Epithelial cell of proximal tubule (primary cell): ENCODE data around the gene DHRS13. TPM values are rescaled to one million over a fixed set of nuclear protein-coding genes. Genes with fewer than 3 reads are reported as not detected.
"Not testable (repeated sequence)": the region's sequence is repeated elsewhere in the genome, so short reads cannot be mapped to it uniquely, and the experiment has no call there.

Source experiments
- DNase-seq: peaks from one replicate; pipeline ENCODE4 v3.0.0-alpha.2; 2011; ENCODE audit warnings: low read depth
- H3K4me3 ChIP-seq: 2 replicates; pipeline ENCODE4 v1.5.1; 2011; ENCODE audit warnings: low read depth, mild to moderate bottlenecking, low read length
- CTCF ChIP-seq: conservative IDR thresholded peaks from 2 replicates; pipeline ENCODE4 v1.5.1; 2012; ENCODE audit warnings: low read depth, mild to moderate bottlenecking, low read length
- total RNA-seq: library from RNA; depleted of rRNA; stranded (reverse); fragments of >200 nt; gene quantifications from 2 replicates; pipeline ENCODE4 v1.2.3, GENCODE V29; 2015

Gene DHRS13
- total RNA-seq, 1 donor from 2014 or later: 18.0 TPM

- not testable (repeated sequence) for H3K4me3 ChIP-seq, DNase-seq
Observed at GRCh38 chr17:28848667-28849066, 54.2 kb downstream of the DHRS13 start.

More at GRCh38 chr17:28848667-28849066, 54.2 kb downstream of the DHRS13 start:
- peak; percentile 54 for TF ChIP-seq CTCF

Other genes starting within 250 kb of the DHRS13 start
- gene SDF2, start 241.2 kb downstream of the DHRS13 start, total RNA-seq: 39.5 and 52.7 TPM in 2 replicates
- gene SUPT6H, start 240.9 kb downstream of the DHRS13 start, total RNA-seq: 17.2 and 21.7 TPM in 2 replicates
- gene PROCA1, start 191.2 kb downstream of the DHRS13 start, total RNA-seq: under 0.01 and 0.58 TPM in 2 replicates
- gene RAB34, start 185.2 kb downstream of the DHRS13 start, total RNA-seq: 558 and 649 TPM in 2 replicates
- 746 and 818 TPM in 2 replicates for gene RPL23A, start 183.1 kb downstream of the DHRS13 start, total RNA-seq
- gene TLCD1, start 176.8 kb downstream of the DHRS13 start, total RNA-seq: 14.5 and 14.7 TPM in 2 replicates
- gene NEK8, start 174.3 kb downstream of the DHRS13 start, total RNA-seq: 4.3 and 8.4 TPM in 2 replicates
- gene TRAF4, start 159.1 kb downstream of the DHRS13 start, total RNA-seq: 86.4 and 108 TPM in 2 replicates
- gene FAM222B, start 60.3 kb downstream of the DHRS13 start, total RNA-seq: 11.9 and 14.2 TPM in 2 replicates
- gene ERAL1, start 48.1 kb downstream of the DHRS13 start, total RNA-seq: 86.9 and 94.9 TPM in 2 replicates
- gene FLOT2, start 5.3 kb downstream of the DHRS13 start, total RNA-seq: 83.5 and 92.5 TPM in 2 replicates
- gene PHF12, start 48.4 kb upstream of the DHRS13 start, total RNA-seq: 26.3 and 43.5 TPM in 2 replicates
- not detected in 2 replicates for gene SEZ6, start 103.0 kb upstream of the DHRS13 start, total RNA-seq
- gene PIPOX, start 140.1 kb upstream of the DHRS13 start, total RNA-seq: 0.35 TPM in 1 of 2 replicates, not detected in the other